ENCODE results near the gene RALGAPB.
"Not testable (repeated sequence)": the region's sequence is repeated elsewhere in the genome, so short reads cannot be mapped to it uniquely, and the experiment has no call there.

Gene RALGAPB

GRCh38 chr20:38584099-38584763 is 111.6 kb downstream of the RALGAPB start:
- no peak for DNase-seq (ENCODE audit: low read depth, low spot score)

- DNase-seq (ENCODE audit: low read depth, low spot score) = no peak
Measured at GRCh38 chr20:38585404-38586180, 112.9 kb downstream of the RALGAPB start.

- DNase-seq (ENCODE audit: low read depth, low spot score) = no peak
Measured at GRCh38 chr20:38586181-38586525, 113.5 kb downstream of the RALGAPB start.

- no peak for DNase-seq (ENCODE audit: low read depth, low spot score)
Measured at GRCh38 chr20:38588303-38588702, 115.7 kb downstream of the RALGAPB start.

- no peak for DNase-seq (ENCODE audit: low read depth, low spot score)
Measured at GRCh38 chr20:38589351-38589750, 116.7 kb downstream of the RALGAPB start.

- DNase-seq (ENCODE audit: low read depth, low spot score) = no peak
Measured at GRCh38 chr20:38589967-38590675, 117.5 kb downstream of the RALGAPB start.

GRCh38 chr20:38590676-38591473 is 118.2 kb downstream of the RALGAPB start:
- DNase-seq (ENCODE audit: low read depth, low spot score) = no peak

- DNase-seq (ENCODE audit: low read depth, low spot score) = no peak
Measured at GRCh38 chr20:38591474-38592410, 119.1 kb downstream of the RALGAPB start.

GRCh38 chr20:38592411-38592790 is 119.8 kb downstream of the RALGAPB start:
- not testable (repeated sequence) for DNase-seq (ENCODE audit: low read depth, low spot score)

GRCh38 chr20:38594281-38594680 is 121.6 kb downstream of the RALGAPB start:
- DNase-seq (ENCODE audit: low read depth, low spot score) = not testable (repeated sequence)

GRCh38 chr20:38595886-38596285 is 123.2 kb downstream of the RALGAPB start:
- DNase-seq (ENCODE audit: low read depth, low spot score) = not testable (repeated sequence)

- no peak for DNase-seq (ENCODE audit: low read depth, low spot score)
Measured at GRCh38 chr20:38599410-38599882, 126.8 kb downstream of the RALGAPB start.

- DNase-seq (ENCODE audit: low read depth, low spot score) = no peak
Measured at GRCh38 chr20:38600057-38600456, 127.4 kb downstream of the RALGAPB start.

GRCh38 chr20:38601216-38602184 is 128.9 kb downstream of the RALGAPB start, which contains the start of gene ARHGAP40:
Gene ARHGAP40 (plus strand): TSS chr20:38601809.
- DNase-seq (ENCODE audit: low read depth, low spot score) = no peak

- no peak for DNase-seq (ENCODE audit: low read depth, low spot score)
Measured at GRCh38 chr20:38602185-38602581, 129.5 kb downstream of the RALGAPB start.

- DNase-seq (ENCODE audit: low read depth, low spot score) = no peak
Measured at GRCh38 chr20:38603286-38603685, 130.6 kb downstream of the RALGAPB start.

GRCh38 chr20:38604873-38605303 is 132.2 kb downstream of the RALGAPB start:
- no peak for DNase-seq (ENCODE audit: low read depth, low spot score)

GRCh38 chr20:38607351-38607750 is 134.7 kb downstream of the RALGAPB start:
- DNase-seq (ENCODE audit: low read depth, low spot score) = no peak

GRCh38 chr20:38608188-38608587 is 135.5 kb downstream of the RALGAPB start:
- DNase-seq (ENCODE audit: low read depth, low spot score) = no peak

Data from smooth muscle cell of the brain vasculature (primary cell).